GM12874 (cell line): ENCODE results near the gene HOXC4.

ENCODE experiments used
- TF ChIP-seq, protein P1 (sequence below): IDR thresholded peaks from 2 replicates; pipeline ENCODE4 v1.5.1; 2011; ENCODE audit warnings: low read depth, mild to moderate bottlenecking, control low read depth, low read length, moderate library complexity; ENCODE audit not compliant: insufficient read depth

HOXC4 gene

DNA sequence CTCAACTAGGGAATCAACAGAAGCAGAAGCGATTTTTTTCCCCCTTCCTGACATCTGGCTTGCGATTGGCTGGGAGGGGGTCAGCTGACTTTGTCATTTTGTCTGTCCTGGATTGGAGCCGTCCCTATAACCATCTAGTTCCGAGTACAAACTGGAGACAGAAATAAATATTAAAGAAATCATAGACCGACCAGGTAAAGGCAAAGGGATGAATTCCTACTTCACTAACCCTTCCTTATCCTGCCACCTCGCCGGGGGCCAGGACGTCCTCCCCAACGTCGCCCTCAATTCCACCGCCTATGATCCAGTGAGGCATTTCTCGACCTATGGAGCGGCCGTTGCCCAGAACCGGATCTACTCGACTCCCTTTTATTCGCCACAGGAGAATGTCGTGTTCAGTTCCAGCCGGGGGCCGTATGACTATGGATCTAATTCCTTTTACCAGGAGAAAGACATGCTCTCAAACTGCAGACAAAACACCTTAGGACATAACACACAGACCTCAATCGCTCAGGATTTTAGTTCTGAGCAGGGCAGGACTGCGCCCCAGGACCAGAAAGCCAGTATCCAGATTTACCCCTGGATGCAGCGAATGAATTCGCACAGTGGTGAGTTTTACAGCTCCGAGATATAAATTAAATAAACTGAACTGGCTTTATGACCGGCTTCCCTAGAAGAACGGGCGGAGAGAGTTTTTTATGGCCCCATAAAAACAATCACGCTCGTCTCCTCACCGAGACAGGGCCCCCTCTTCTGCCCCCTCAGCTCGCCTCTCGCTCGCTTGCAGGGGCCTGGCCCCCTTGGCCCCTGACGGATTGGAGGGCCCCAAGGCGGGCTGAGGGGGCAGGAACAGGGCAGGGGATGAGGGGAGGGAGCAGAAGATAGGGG is 25.1 kb upstream of the HOXC4 start, which contains the start of gene HOXC6:
HOXC6 (plus strand) TSS at position 127 of the 888 bp plus-strand sequence; CDS start at position 209, 82 bp downstream.
- TF ChIP-seq, protein P1, sequence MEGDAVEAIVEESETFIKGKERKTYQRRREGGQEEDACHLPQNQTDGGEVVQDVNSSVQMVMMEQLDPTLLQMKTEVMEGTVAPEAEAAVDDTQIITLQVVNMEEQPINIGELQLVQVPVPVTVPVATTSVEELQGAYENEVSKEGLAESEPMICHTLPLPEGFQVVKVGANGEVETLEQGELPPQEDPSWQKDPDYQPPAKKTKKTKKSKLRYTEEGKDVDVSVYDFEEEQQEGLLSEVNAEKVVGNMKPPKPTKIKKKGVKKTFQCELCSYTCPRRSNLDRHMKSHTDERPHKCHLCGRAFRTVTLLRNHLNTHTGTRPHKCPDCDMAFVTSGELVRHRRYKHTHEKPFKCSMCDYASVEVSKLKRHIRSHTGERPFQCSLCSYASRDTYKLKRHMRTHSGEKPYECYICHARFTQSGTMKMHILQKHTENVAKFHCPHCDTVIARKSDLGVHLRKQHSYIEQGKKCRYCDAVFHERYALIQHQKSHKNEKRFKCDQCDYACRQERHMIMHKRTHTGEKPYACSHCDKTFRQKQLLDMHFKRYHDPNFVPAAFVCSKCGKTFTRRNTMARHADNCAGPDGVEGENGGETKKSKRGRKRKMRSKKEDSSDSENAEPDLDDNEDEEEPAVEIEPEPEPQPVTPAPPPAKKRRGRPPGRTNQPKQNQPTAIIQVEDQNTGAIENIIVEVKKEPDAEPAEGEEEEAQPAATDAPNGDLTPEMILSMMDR = no peak

DNA sequence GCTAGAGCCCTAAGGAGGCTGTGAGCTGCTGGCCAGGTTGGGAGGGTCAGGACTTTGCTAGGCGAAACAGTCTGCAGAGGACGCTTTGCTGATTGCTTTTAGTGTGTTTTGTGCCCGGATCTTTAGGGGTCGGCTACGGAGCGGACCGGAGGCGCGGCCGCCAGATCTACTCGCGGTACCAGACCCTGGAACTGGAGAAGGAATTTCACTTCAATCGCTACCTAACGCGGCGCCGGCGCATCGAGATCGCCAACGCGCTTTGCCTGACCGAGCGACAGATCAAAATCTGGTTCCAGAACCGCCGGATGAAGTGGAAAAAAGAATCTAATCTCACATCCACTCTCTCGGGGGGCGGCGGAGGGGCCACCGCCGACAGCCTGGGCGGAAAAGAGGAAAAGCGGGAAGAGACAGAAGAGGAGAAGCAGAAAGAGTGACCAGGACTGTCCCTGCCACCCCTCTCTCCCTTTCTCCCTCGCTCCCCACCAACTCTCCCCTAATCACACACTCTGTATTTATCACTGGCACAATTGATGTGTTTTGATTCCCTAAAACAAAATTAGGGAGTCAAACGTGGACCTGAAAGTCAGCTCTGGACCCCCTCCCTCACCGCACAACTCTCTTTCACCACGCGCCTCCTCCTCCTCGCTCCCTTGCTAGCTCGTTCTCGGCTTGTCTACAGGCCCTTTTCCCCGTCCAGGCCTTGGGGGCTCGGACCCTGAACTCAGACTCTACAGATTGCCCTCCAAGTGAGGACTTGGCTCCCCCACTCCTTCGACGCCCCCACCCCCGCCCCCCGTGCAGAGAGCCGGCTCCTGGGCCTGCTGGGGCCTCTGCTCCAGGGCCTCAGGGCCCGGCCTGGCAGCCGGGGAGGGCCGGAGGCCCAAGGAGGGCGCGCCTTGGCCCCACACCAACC is 23.9 kb upstream of the HOXC4 start:
- TF ChIP-seq, protein P1 = no peak

DNA sequence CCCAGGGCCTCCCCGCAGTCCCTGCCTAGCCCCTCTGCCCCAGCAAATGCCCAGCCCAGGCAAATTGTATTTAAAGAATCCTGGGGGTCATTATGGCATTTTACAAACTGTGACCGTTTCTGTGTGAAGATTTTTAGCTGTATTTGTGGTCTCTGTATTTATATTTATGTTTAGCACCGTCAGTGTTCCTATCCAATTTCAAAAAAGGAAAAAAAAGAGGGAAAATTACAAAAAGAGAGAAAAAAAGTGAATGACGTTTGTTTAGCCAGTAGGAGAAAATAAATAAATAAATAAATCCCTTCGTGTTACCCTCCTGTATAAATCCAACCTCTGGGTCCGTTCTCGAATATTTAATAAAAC is 23.2 kb upstream of the HOXC4 start:
- TF ChIP-seq, protein P1 = no peak

DNA sequence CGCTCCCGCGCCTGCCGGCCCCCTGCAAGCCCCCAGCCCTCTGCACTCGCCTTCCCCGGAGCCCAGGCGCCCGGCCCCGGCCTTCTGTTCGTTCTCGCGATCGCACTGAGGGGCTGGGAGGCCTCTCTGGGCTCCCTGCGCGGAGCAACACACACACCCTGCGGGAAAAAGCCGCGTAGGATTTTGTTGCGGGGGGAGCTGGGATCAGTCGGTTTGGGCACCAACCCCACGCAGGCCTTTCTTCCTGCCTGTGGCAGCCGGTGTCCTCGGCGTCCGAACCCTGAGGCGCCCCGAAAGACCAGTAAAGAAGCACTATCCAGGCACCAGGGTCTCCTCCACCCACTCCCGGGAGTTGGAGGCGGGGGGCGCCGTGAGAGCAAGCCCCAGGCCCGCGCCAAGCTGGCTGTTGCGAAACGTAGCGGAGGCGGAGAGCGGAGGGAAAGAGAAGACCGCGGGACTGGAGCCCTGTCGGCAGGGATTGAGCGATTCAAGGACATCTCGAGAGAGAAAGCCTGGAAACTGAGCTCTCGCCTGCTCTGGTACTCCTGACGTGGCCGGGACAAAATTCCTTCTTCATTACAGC is 22.7 kb upstream of the HOXC4 start:
- TF ChIP-seq, protein P1 = no peak

DNA sequence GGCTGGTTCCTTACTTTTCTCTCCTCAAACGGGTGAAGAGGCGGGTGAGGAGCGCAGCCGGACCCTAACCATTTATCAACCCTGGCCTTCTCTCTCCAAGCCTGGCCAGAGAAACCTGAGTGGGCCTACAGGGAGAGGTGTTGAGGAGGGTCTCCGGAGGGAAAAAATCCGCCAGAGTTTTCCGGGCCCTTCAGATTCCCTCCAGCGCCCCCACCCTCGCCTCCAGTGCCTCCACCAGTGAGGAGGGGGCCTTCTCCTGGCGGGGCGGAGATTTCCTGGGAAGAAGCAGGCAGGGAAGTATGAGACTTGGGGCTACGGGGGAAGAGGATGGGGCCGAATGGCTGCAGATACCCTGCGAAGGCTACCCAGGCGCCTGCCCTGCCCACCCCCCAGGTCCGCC is 22.2 kb upstream of the HOXC4 start:
- TF ChIP-seq, protein P1 = no peak

DNA sequence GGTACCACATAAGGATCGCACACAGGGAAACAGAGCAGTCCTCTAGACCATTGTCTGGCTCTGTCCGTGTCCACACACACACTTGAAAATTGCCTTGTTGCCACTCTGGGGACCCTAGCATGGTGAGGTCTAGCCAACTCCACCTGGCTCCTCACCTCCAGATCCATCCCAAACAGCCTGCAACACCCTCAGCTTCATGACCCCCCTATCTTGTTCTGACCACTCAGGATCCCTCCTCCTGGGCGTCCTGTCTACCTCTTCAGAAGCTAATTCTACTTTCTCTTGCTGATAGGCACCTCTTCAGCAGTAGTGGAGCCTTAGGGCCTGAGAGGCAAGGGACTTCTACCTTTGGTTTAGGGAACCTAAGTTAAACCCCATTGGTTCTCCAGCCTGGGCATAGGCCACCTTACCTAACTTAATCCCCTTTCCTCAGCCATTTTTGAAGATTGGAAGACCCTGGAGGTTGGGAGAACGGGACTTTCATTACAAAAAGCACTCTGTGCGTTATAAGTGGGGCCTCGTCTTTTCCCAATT is 21.5 kb upstream of the HOXC4 start:
- TF ChIP-seq, protein P1 = no peak

DNA sequence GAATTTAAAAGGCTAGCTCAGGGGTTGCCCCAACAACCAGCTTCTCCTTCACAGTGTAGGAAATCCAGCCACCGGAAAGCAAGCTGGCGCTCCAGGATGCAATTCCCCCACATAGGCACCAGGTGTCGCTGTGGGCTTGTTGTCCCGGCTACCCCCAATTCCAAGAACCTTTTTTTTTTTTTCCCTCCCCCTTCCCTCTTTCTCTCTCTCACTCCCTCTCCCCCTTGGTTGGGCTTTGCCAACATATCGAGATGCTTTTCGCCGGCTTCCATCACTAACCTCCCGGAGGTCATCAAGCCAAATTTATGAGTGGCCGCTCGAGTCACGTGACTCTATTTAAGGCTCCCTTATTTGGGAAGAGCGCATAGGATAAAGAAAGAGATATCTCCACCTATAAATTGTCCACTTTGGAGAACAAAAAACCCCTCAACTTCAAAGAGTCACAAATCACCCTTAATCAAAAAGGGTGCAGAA is 21.0 kb upstream of the HOXC4 start, which contains the start of gene HOXC5:
HOXC5 (plus strand) TSS at position 424 of the 474 bp plus-strand sequence. CDS start 73 bp downstream, outside the sequence.
- TF ChIP-seq, protein P1 = peak; percentile 87
